ENCODE data around the gene PTPRO. TPM values are rescaled to one million over a fixed set of nuclear protein-coding genes. Genes with fewer than 3 reads are reported as not detected.
A peak's percentile ranks its signal among the peaks of the same experiment; 100 is the strongest.

PTPRO gene
- total RNA-seq, 1 experiment from 2014 or later = 2.8 TPM

DNA sequence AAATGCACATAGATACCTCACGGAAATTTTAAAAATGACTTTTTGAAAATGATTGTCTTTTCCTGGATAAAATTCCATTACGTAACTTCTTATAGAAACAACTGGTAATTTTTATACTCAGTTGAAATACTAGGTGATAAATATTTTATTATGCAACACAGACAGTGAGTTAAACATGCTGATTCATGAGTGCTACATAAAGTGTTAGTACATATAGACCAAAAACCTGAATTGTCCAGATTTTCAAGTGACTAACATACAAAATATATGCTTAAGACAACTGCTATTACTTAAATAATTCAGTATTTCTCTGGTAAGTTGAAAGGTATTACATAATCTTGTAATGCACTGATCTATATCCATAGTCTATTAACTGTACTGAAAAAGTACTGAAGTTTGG, 11.9 kb downstream of the PTPRO start:
- no TSS peak for BruUV-seq (replicated peaks)
- CTCF ChIA-PET = no interaction called here
- intact Hi-C loops (cut with micrococcal nuclease; ENCODE audit: unreplicated experiment) = no loop called here
- no peak for DNase-seq (ENCODE audit: low spot score)
- Histone ChIP-seq H3K27me3 (replicated peaks; ENCODE audit: insufficient read depth, low read depth, low read length, poor library complexity) (no peaks in the 10 kb centered on the region), H3K36me3 (ENCODE audit: insufficient read depth, low read length, poor library complexity, severe bottlenecking) (no peaks in the 10 kb centered on the region), H3K27ac (ENCODE audit: low read depth, low read length, poor library complexity, severe bottlenecking) (no peak overlapping the region), H3K9me3 (ENCODE audit: low read depth, low read length, poor library complexity, severe bottlenecking) (no peaks in the 10 kb centered on the region), H3K4me3 (ENCODE audit: low read depth, low read length, poor library complexity, severe bottlenecking) (no peak overlapping the region), H3K4me1 (ENCODE audit: insufficient read depth, low read length, poor library complexity, severe bottlenecking) (no peaks in the 10 kb centered on the region)
- POLR2A ChIA-PET (ENCODE audit: low non-redundant PET) = no interaction called here
- no peak for TF ChIP-seq EZH2 (IDR thresholded peaks at IDR 0.05; ENCODE audit: borderline replicate concordance, low read depth, low read length, poor library complexity, severe bottlenecking)
- TF ChIP-seq, protein P1, sequence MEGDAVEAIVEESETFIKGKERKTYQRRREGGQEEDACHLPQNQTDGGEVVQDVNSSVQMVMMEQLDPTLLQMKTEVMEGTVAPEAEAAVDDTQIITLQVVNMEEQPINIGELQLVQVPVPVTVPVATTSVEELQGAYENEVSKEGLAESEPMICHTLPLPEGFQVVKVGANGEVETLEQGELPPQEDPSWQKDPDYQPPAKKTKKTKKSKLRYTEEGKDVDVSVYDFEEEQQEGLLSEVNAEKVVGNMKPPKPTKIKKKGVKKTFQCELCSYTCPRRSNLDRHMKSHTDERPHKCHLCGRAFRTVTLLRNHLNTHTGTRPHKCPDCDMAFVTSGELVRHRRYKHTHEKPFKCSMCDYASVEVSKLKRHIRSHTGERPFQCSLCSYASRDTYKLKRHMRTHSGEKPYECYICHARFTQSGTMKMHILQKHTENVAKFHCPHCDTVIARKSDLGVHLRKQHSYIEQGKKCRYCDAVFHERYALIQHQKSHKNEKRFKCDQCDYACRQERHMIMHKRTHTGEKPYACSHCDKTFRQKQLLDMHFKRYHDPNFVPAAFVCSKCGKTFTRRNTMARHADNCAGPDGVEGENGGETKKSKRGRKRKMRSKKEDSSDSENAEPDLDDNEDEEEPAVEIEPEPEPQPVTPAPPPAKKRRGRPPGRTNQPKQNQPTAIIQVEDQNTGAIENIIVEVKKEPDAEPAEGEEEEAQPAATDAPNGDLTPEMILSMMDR (conservative IDR thresholded peaks at IDR 0.05; ENCODE audit: low read depth, low read length) = no peak

DNA sequence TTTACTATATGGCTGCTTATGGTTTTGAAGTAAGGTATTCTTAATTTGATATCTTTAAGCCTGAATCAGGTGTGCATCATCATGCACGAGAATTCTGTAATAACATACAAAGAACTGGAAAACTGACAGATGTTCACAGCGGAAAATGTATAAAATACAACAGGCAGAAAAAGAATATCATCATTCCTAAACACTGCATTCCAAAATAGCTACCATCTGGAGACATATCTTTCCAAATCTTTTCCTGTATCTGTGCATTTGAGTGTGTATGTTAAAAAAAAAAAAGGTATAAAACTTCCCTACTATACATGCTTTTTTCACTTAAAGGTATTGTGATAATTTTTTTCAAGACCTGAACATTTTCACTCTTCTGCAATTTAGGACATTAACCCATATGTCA, 13.7 kb downstream of the PTPRO start:
- H3K36me3 ChIP-seq (ENCODE audit: insufficient read depth, low read length, poor library complexity, severe bottlenecking) = no peaks in the 10 kb centered on the region
- no peaks in the 10 kb centered on the region for H3K9me3 ChIP-seq (ENCODE audit: low read depth, low read length, poor library complexity, severe bottlenecking)
- H3K4me1 ChIP-seq (ENCODE audit: insufficient read depth, low read length, poor library complexity, severe bottlenecking) = no peaks in the 10 kb centered on the region
- TF ChIP-seq, protein P1 (conservative IDR thresholded peaks at IDR 0.05; ENCODE audit: low read depth, low read length) = no peak
- no peak for TF ChIP-seq EZH2 (IDR thresholded peaks at IDR 0.05; ENCODE audit: borderline replicate concordance, low read depth, low read length, poor library complexity, severe bottlenecking)
- no peaks in the 10 kb centered on the region for H3K27me3 ChIP-seq (replicated peaks; ENCODE audit: insufficient read depth, low read depth, low read length, poor library complexity)
- ChIA-PET POLR2A (ENCODE audit: low non-redundant PET) (no interaction called here), CTCF (no interaction called here)
- no TSS peak for BruUV-seq (replicated peaks)
- H3K4me3 ChIP-seq (ENCODE audit: low read depth, low read length, poor library complexity, severe bottlenecking) = no peak overlapping the region
- DNase-seq (ENCODE audit: low spot score) = no peak
- H3K27ac ChIP-seq (ENCODE audit: low read depth, low read length, poor library complexity, severe bottlenecking) = no peak overlapping the region
- intact Hi-C loops (cut with micrococcal nuclease; ENCODE audit: unreplicated experiment) = no loop called here

DNA sequence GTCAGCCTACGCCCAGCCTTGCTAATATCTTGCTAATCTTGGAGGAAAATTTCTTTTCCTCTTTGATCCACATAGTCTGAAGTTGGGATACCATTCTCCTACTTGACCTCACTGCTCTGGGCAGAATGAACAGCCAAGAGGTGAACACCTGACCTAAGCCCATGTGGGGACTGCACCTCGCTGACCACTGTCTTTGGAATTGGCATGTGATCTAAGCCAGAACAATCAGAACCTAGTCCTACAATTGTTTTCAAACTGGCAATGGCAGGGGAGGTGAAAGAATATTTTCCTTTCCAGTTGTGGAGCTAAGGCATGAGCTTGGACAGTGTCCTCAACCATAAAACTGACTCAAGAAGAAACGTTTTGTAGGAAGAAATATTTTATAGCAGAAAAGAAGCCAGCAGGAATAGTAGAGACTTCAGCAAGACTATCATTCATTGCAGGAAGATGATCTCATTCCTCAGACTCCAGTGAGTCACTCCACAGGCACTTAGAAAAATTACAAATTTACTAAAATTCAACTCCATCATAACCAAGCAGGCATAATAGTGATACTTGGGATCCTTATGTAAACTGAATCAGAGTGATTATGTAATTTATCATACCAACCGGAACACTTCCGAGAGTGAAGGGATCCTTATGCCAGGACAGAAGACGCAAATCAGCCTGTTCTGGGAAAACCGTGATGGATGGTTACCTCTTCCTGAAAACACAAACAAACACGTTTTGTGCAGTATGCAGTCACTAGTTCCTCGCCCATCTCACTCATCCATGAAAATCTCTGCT, 14.7 kb downstream of the PTPRO start:
- Histone ChIP-seq H3K4me3 (ENCODE audit: low read depth, low read length, poor library complexity, severe bottlenecking) (no peak overlapping the region), H3K9me3 (ENCODE audit: low read depth, low read length, poor library complexity, severe bottlenecking) (no peaks in the 10 kb centered on the region), H3K4me1 (ENCODE audit: insufficient read depth, low read length, poor library complexity, severe bottlenecking) (no peaks in the 10 kb centered on the region), H3K36me3 (ENCODE audit: insufficient read depth, low read length, poor library complexity, severe bottlenecking) (no peaks in the 10 kb centered on the region), H3K27me3 (replicated peaks; ENCODE audit: insufficient read depth, low read depth, low read length, poor library complexity) (no peaks in the 10 kb centered on the region), H3K27ac (ENCODE audit: low read depth, low read length, poor library complexity, severe bottlenecking) (no peak overlapping the region)
- CTCF ChIA-PET = no interaction called here
- intact Hi-C loops (cut with micrococcal nuclease; ENCODE audit: unreplicated experiment) = no loop called here
- no TSS peak for BruUV-seq (replicated peaks)
- POLR2A ChIA-PET (ENCODE audit: low non-redundant PET) = no interaction called here
- TF ChIP-seq EZH2 (IDR thresholded peaks at IDR 0.05; ENCODE audit: borderline replicate concordance, low read depth, low read length, poor library complexity, severe bottlenecking) = no peak
- TF ChIP-seq, protein P1 (conservative IDR thresholded peaks at IDR 0.05; ENCODE audit: low read depth, low read length) = no peak
- peak; percentile 8 for DNase-seq (ENCODE audit: low spot score)

Measured in A673 (cell line).